ENCODE results near the gene DDX27. TPM values are rescaled to one million over a fixed set of nuclear protein-coding genes. Genes with fewer than 3 reads are reported as not detected.

DDX27 gene
- total and polyA plus RNA-seq, 2 of the 8 experiments (the other 6 are each of a cell fraction or from before 2014, with no cell fraction given): 42.7 to 51.0 TPM

GRCh38 chr20:49169547-49169946 is 49.7 kb upstream of the DDX27 start:
- no peak overlapping the region for H4K5ac ChIP-seq (ENCODE audit: insufficient read length, low read depth, low read length)
- no peak for TF ChIP-seq BRCA1 (IDR thresholded peaks at IDR 0.05; ENCODE audit: low read depth, low read length)
- no peak for TF ChIP-seq CTCF (IDR thresholded peaks at IDR 0.05; ENCODE audit: control extremely low read depth in 1 of 3, insufficient read depth in 1 of 3, low read depth in 1 of 3, low read length in 3 of 3)
- no peak for TF ChIP-seq SIRT6 (IDR thresholded peaks at IDR 0.05; ENCODE audit: low read length)
- TF ChIP-seq RFX5 (IDR thresholded peaks at IDR 0.05; ENCODE audit: borderline replicate concordance, low read depth, low read length): no peak
- TF ChIP-seq NANOG (IDR thresholded peaks at IDR 0.05; ENCODE audit: insufficient read depth, low read depth, low read length, poor library complexity, severe bottlenecking): no peak
- no peak for TF ChIP-seq TBP (IDR thresholded peaks at IDR 0.05; ENCODE audit: low read depth, low read length)
- TF ChIP-seq E2F6 (IDR thresholded peaks at IDR 0.05): no peak
- no peak for TF ChIP-seq EGR1 (IDR thresholded peaks at IDR 0.05; ENCODE audit: borderline replicate concordance, low read depth, low read length)
- no peak for TF ChIP-seq KDM1A (IDR thresholded peaks at IDR 0.05; ENCODE audit: borderline replicate concordance, low read length)
- TF ChIP-seq POLR2A (IDR thresholded peaks at IDR 0.05; ENCODE audit: control extremely low read depth in 1 of 2, low read depth in 2 of 2, low read length in 2 of 2): no peak
- ChIA-PET POLR2A (ENCODE audit: partially characterized antibody) (no interaction called here), CTCF (ENCODE audit: partially characterized antibody) (no interaction called here)
- no peak overlapping the region for H3K14ac ChIP-seq (ENCODE audit: insufficient read length)
- no peak overlapping the region for H3K9ac ChIP-seq (replicated peaks in 1 of 4; ENCODE audit: extremely low read depth in 1 of 4, low read depth in 3 of 4, low read length in 3 of 4)
- no peak overlapping the region for H3K56ac ChIP-seq (replicated peaks; ENCODE audit: insufficient read length, low read depth, low read length)
- FAIRE-seq (no peak), DNase-seq (ENCODE audit: low read depth in 1 of 2, low spot score in 2 of 2) (no peak)
- H2BK5ac ChIP-seq (ENCODE audit: low read depth, low read length): no peak overlapping the region
- H4K91ac ChIP-seq (replicated peaks; ENCODE audit: insufficient read length, low read length): no peak overlapping the region
- peaks cover 0 to 86% of the 10 kb centered on the region in 2 experiments; a peak in 3 of 4 replicates for H3K79me2 ChIP-seq (ENCODE audit: control insufficient read depth in 1 of 2, insufficient read depth in 2 of 2, low read length in 2 of 2)
- no peak overlapping the region for H2BK15ac ChIP-seq (ENCODE audit: low read length)
- no peak overlapping the region for H3K23ac ChIP-seq (ENCODE audit: insufficient read length)
- no peak overlapping the region for H2BK20ac ChIP-seq (ENCODE audit: low read length)
- no peak overlapping the region for H3K18ac ChIP-seq (ENCODE audit: extremely low read depth, low read length)
- no peak overlapping the region for H3K4ac ChIP-seq (replicated peaks; ENCODE audit: insufficient read length, low read depth, low read length)
- H2BK12ac ChIP-seq (ENCODE audit: low read depth, low read length): no peak overlapping the region
- H3K4me2 ChIP-seq (ENCODE audit: insufficient read depth in 1 of 2, low read depth in 2 of 2, low read length in 2 of 2): no peak overlapping the region
- H3K9me3 ChIP-seq (ENCODE audit: insufficient read depth in 2 of 2, low read depth in 1 of 2, low read length in 1 of 2): no peaks in the 10 kb centered on the region
- no peak overlapping the region for H3K4me3 ChIP-seq (ENCODE audit: extremely low read depth in 1 of 4, insufficient read depth in 2 of 4, low read depth in 3 of 4, low read length in 4 of 4)
- H3K23me2 ChIP-seq (ENCODE audit: low read depth, low read length): no peaks in the 10 kb centered on the region
- no peaks in the 10 kb centered on the region for H3K27me3 ChIP-seq (replicated peaks in 1 of 4; ENCODE audit: control insufficient read depth in 3 of 4, extremely low read depth in 1 of 4, insufficient read depth in 3 of 4, low read length in 3 of 4)
- H2AFZ ChIP-seq (ENCODE audit: low read length): no peak overlapping the region
- peaks cover 2% of the 10 kb centered on the region for H3K79me1 ChIP-seq (ENCODE audit: low read depth, low read length)
- H4K20me1 ChIP-seq (replicated peaks in 1 of 2; ENCODE audit: control insufficient read depth in 1 of 2, insufficient read depth in 2 of 2, low read length in 2 of 2): peaks cover 6% of the 10 kb centered on the region in 2 experiments
- no peak overlapping the region for H2BK120ac ChIP-seq (replicated peaks; ENCODE audit: low read depth, low read length)
- no peak overlapping the region for H4K8ac ChIP-seq (ENCODE audit: extremely low read depth, insufficient read depth, low read length)
- no peak overlapping the region for H2AK5ac ChIP-seq (ENCODE audit: low read depth, low read length)
- H3K27ac ChIP-seq (ENCODE audit: low read depth, low read length): no peak overlapping the region
- peaks cover 0 to 20% (median 7%) of the 10 kb centered on the region in 4 experiments; a peak in 6 of 8 replicates for H3K36me3 ChIP-seq (ENCODE audit: control insufficient read depth in 2 of 4, insufficient read depth in 4 of 4, low read length in 3 of 4)
- WGBS, 2 experiments (ENCODE audit: extremely low coverage in 1 of 2, insufficient coverage in 1 of 2, insufficient read length in 1 of 2, insufficient replicate concordance in 2 of 2, low coverage in 1 of 2, low lambda C conversion rate in 2 of 2, missing lambda C conversion rate in 1 of 2): 93% methylated on average over 2 of the region's 2 CpGs; no CpG with 5 or more reads in 1 of the 2 experiments
- no peaks in the 10 kb centered on the region for H3K4me1 ChIP-seq (replicated peaks in 1 of 4; ENCODE audit: control insufficient read depth in 3 of 4, insufficient read depth in 4 of 4, low read length in 3 of 4)

All from H1 (cell line).